Fibroblast of skin of abdomen (primary cell): ENCODE results near the gene ZNF451.
A peak's percentile ranks its signal among the peaks of the same experiment; 100 is the strongest.

Experiments
- DNase-seq: peaks from one replicate; pipeline ENCODE4 v3.0.0-alpha.2; 2013

ZNF451 gene

GRCh38 chr6:57158658-57159057 lies 68.7 kb downstream of the ZNF451 start:
- DNase-seq, result no peak

DNA sequence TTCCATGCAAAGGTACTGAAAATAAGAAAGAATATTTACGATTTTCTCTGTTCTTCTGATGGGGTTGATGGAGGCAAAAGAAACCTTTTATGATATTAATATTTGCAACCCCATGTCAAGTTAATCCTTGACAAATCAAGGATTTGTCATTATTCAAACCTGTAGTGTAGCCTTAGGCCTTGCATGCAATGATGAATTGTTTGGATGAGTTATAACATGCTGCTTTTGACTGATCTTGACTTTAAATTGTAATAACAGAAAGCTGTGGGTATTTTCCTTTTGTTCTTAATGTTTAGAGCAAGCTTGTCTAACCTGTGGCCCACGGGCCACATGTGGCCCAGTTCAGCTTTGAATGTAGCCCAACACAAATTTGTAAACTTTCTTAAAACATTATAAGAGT lies 69.1 kb downstream of the ZNF451 start:
- DNase-seq, result no peak

GRCh38 chr6:57162028-57162427 lies 72.0 kb downstream of the ZNF451 start:
- DNase-seq, result no peak

- DNase-seq, result no peak
Observed at GRCh38 chr6:57162516-57162915, 72.5 kb downstream of the ZNF451 start.

GRCh38 chr6:57163956-57164355 lies 74.0 kb downstream of the ZNF451 start:
- no peak for DNase-seq

DNA sequence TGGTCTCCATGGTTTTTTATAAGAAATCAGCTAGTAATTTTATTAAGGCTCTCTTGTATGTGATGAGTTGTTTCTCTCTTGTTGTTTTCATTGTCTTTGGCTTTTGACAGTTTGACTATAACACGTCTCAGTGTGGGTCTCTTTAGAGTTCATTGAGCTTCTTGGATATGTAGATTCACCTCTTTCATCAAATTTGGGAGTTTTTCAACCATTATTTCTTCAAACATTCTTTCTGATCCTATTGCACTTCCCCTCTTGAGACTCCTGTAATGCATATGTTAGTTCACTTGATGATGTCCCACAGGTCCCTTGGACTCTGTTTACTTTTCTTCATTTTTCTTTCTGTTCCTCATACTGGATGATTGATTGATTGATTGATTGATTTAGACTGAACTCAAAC lies 75.1 kb downstream of the ZNF451 start:
- DNase-seq, result no peak

- peak; percentile 92 for DNase-seq
Observed at GRCh38 chr6:57172136-57173055, 82.4 kb downstream of the ZNF451 start, which contains the start of gene BAG2. Gene BAG2 (plus strand): TSS chr6:57172326. CDS start chr6:57172698, 372 bp downstream.

DNA sequence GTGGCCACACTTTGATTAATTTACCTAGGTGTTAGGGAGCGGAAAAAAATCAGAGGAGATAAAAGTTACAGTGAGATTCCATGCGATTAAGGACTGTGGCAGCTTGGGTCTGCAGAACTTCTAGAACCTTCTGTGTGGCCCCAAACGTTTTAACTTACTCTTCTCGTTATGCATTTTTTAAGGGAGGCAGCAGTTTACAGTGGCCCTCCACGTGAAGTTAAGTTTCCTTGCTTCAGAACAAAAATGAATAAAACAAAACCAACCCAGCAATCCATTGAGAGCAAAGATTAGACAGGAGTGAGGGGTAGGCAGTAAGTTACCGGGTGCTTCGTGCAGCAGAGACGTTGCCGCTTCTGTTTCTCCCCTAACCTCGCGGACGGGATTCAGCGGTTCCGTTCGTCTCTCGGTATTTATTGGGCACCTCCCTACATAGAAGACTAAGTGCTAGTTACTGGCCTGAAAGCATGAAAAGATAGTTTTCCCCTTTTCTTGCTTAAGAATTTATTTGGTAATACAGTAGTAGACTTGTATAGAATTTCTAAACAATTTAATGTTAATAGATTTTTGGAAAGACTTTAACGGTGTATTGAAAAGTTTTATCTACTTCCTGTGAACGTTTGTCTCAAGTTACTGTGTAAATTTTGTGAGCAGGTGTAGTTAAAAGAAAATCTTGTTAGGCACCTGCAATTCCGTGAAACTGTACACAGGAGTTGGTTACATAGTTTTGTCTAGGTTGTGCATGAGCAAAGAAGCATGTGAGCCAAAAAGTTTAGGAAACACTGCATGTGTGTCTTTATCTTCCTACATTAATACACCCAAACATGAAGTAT lies 83.3 kb downstream of the ZNF451 start:
- DNase-seq, result no peak

DNA sequence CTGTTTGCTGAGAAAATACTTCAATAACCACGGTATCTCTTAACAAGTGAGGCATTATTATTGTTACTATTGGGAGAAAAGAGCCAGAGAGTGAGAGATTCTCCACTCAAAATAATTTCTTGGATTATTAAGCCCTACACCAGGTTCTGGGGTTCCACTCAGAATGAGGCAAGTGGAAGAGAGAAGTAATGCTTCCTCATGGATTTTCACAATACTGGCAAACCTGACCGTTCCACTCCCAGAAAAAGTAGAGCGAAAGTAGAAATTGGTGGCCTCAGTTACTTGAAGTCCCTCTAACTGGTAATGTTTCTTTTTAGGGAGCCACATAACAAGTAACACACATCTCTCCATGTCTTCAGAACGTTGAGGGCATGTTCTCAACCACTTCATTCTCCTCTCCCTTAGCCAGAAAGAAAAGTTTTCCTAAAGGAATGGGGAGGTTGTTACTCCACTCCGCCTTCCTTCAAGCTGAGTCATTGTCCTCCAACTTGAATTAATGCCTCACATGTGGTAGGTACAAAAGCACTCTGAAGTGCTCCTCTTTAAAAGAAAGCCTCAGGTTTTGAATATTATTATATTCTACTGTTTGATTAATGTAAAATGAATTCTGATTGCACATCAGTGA lies 84.0 kb downstream of the ZNF451 start:
- DNase-seq, result peak; percentile 82

- no peak for DNase-seq
Observed at GRCh38 chr6:57174511-57174907, 84.5 kb downstream of the ZNF451 start.

DNA sequence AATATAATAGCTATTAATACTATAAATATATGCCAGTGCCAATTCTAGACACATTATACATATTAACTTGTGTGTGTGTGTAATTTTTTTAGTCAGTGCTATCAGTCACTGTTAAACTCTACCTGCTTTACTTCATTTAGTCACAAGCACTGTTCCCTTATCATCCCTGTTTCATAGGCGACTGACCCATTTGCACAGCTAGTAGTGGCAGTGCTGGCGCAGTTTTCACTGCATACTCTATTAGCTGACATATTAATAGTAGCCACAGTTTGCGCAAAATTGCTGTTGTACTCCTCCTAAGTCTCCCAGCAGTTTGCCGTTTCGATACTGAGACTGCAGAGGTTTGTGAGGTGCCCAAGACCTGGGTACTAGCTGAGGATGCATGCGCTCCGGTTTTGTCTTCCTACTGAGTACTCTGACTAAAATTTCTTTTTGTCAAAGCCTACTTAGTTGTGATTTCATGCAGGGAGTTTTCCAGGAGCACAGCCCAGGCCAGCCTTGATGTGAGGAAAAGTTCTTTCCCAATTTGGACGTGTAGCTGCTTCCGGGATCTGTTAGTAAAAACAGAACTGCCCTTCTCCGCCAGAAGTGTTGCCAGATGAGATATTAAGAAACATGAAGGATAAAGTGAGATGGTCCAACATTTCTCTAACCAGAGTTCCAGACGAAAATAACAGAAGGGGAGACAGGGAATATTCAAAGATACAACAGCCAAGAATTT lies 87.7 kb downstream of the ZNF451 start:
- DNase-seq, result no peak

DNA sequence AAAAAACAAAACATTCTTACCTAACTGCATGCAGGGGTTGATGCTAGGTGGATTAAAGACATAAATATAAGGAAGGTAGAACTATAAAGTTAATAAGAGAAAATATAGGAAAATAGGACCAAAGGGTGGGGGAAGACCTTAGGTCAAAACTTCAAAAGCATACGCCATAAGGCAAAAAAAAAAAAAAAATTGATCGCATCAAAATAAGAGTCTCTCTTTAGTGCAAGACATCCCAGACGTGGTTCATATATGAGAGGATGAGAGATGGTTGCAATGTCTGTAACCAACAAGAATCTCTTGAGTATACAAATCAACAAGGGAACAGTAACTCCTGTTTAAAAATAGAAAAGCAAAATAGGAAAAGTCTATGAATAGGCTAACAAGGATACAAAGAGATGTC lies 90.6 kb downstream of the ZNF451 start:
- DNase-seq, result no peak

- peak; percentile 50 for DNase-seq
Observed at GRCh38 chr6:57182017-57182432, 92.0 kb downstream of the ZNF451 start.

- peak; percentile 68 for DNase-seq
Observed at GRCh38 chr6:57183336-57183735, 93.3 kb downstream of the ZNF451 start.

GRCh38 chr6:57190140-57190539 lies 100.2 kb downstream of the ZNF451 start:
- peak; percentile 64 for DNase-seq

- no peak for DNase-seq
Observed at GRCh38 chr6:57193177-57193576, 103.2 kb downstream of the ZNF451 start.

DNA sequence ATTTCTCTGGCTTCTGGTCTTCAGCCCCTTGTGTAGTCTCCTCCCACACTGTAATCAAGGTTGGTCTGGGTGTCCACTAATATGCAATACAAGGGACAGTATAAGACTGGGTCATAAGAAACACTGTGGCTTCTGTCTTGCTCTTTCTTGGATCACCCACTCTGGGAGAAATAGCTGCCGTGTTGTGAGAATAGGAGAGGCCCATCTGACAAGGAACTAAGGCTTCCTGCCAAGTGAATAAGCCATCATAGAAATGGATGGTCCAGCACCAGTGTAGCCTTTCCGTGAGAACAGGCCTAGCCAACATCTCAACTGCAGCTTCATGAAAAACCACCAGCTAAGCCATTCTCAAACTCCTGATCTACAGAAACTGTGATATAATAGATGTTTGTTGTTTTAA lies 105.5 kb downstream of the ZNF451 start:
- no peak for DNase-seq

DNA sequence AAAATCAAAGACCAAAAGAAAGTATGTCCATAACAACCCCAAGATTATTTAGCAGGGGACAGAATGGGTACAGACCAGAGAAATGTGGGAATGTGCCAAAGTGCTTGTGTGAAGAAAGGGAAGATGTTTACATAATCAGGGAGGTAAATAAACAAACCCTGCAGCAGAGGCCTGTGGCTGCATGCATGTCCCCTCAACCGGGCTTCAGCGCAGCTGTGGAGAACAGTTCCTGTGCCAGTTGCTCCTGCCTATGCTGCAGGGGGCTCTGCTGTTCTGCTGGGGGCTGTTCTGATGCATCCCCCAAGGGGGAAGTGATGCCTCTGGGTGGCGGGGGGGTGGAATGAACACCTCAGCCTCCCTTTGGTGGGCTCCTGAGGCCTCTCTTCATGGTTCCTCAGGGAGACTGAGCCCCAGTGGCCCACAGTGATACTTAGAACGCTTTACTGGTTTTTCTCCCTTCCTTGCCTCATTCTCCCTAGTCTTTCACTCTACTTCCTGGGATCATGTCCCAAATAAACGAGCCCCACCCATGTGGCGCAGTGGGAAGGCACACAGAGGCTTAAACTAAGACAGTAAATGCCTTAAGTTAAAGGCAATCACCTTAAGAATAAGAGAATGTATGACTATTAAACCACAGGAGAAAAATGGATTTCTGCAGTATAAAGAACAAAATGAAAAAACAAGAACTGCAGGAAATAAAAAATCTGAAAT lies 109.1 kb downstream of the ZNF451 start:
- DNase-seq, result no peak

DNA sequence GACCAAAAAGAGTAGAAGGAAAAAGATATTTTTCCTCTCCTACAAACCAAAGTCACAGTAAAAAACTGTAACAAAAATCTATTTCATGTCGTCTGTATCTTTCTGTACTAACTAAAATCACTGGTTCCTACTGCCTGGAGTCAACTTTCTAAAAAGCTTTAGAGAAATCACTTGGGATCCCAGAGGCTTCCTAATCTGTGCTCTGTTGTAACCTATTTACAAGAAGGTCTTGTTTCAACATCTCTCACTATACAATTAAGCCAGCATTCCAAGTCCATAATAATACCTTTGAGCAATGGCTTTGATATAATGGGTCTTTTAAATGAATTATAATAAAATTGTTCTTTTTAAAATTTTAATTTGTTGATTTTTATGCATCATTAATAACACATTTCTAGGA lies 111.7 kb downstream of the ZNF451 start:
- no peak for DNase-seq

DNA sequence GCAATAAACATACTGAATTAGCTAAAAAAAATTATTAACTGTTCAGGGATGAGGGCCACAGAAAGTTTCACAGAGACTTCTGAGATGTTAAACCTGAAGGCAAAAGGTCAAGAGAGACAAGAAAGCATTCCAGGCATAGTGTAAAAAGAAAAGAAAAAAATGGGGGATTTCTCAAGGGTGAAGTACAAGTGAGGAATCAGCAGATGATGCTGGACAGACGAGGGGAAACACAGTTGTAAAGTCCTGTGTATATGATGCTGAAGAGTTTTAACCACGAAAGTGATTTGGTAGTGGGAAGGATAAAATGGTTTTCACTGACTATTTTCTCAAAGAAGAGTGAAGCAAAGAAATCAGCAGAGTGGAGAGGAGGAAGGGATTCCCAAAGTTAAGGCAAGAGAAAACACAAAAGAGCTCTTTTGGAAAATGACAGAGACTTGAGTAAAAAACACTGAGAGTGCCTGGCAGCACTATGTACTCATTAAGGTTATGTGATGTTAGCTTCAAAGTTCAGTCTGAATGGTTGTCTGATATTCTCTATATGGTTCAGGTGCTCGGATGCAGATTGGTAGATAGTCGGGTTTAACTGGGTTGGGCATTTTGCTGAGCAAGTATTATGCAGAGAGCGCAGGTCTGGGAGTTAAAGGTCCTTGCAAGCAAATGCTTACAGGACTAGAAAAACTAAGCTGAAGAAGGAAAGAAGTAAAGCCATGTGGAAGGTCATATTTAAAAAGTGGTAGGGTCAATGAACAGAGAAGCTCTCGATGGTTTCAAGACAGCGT lies 115.8 kb downstream of the ZNF451 start:
- no peak for DNase-seq

GRCh38 chr6:57207141-57207540 lies 117.2 kb downstream of the ZNF451 start:
- peak; percentile 36 for DNase-seq
